ENCODE measurements around the gene UBE2V1.
"Not testable (repeated sequence)": the region's sequence is repeated elsewhere in the genome, so short reads cannot be mapped to it uniquely, and the experiment has no call there.

UBE2V1 gene

GRCh38 chr20:50115591-50116367 lies 2.8 kb upstream of the UBE2V1 start:
- peak; percentile 95 to 98 for DNase-seq (ENCODE audit: low spot score in 2 of 2)
- peak overlapping the region; percentile 45 for H3K4me3 ChIP-seq
- H3K9me3 ChIP-seq = no peaks in the 10 kb centered on the region
- in situ Hi-C loops (cut with MboI; ENCODE audit: low sequenced_read_pairs) = loop anchor here (5.0 kb wide), 1 partner anchor 52 kb away; no protein-coding TSS in a partner anchor
- H3K36me3 ChIP-seq (replicated peaks) = peaks cover 6% of the 10 kb centered on the region; the same call in 1 of the 2 replicates
- peaks cover 32% of the 10 kb centered on the region for H3K4me1 ChIP-seq
- H3K27me3 ChIP-seq (ENCODE audit: low read depth) = no peaks in the 10 kb centered on the region

DNA sequence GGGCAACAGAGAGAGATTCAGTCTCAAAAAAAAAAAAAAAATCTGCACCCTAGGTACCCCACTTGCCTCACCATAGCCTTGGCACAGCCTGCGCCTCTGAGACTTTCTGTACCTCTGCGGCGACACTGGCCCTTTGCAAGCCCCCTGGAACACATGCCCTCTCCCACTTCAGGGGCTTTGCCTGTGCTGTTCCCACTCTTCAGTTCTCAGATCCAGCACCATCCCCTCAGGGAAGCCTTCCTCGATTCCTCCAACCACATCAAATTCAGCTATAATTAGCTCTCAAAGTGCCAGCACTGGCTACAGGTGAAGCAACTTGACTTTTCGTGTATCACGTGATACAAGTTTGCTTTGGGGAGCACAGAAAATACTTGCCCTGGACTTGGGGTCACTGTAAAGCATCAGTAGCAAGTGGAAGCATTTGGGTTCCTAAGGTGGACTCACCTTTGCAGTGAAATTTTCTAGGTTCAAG lies 2.1 kb upstream of the UBE2V1 start:
- DNase-seq (ENCODE audit: low spot score in 2 of 2) = no peak
- Histone ChIP-seq H3K27me3 (ENCODE audit: low read depth) (no peaks in the 10 kb centered on the region), H3K36me3 (replicated peaks) (peaks cover 6% of the 10 kb centered on the region; the same call in 1 of the 2 replicates), H3K4me3 (peak overlapping the region; percentile 45), H3K4me1 (peaks cover 39% of the 10 kb centered on the region), H3K9me3 (no peaks in the 10 kb centered on the region)
- in situ Hi-C loops (cut with MboI; ENCODE audit: low sequenced_read_pairs) = loop anchor here (5.0 kb wide), 1 partner anchor 52 kb away; no protein-coding TSS in a partner anchor

- Histone ChIP-seq H3K9me3 (no peaks in the 10 kb centered on the region), H3K27me3 (ENCODE audit: low read depth) (no peaks in the 10 kb centered on the region), H3K4me1 (peaks cover 34% of the 10 kb centered on the region), H3K4me3 (peak overlapping the region; percentile 86), H3K36me3 (replicated peaks) (peaks cover 6% of the 10 kb centered on the region)
- no peak for DNase-seq (ENCODE audit: low spot score in 2 of 2)
- in situ Hi-C loops (cut with MboI; ENCODE audit: low sequenced_read_pairs) = no loop called here
Measured at GRCh38 chr20:50113420-50114224, 672 bp upstream of the UBE2V1 start.

- no peak for DNase-seq (ENCODE audit: low spot score in 2 of 2)
- Histone ChIP-seq H3K9me3 (no peaks in the 10 kb centered on the region), H3K27me3 (ENCODE audit: low read depth) (no peaks in the 10 kb centered on the region), H3K4me3 (peak overlapping the region; percentile 86), H3K36me3 (replicated peaks) (peaks cover 8% of the 10 kb centered on the region), H3K4me1 (peaks cover 37% of the 10 kb centered on the region)
- in situ Hi-C loops (cut with MboI; ENCODE audit: low sequenced_read_pairs) = no loop called here
Measured at GRCh38 chr20:50111829-50112495, 988 bp downstream of the UBE2V1 start.

DNA sequence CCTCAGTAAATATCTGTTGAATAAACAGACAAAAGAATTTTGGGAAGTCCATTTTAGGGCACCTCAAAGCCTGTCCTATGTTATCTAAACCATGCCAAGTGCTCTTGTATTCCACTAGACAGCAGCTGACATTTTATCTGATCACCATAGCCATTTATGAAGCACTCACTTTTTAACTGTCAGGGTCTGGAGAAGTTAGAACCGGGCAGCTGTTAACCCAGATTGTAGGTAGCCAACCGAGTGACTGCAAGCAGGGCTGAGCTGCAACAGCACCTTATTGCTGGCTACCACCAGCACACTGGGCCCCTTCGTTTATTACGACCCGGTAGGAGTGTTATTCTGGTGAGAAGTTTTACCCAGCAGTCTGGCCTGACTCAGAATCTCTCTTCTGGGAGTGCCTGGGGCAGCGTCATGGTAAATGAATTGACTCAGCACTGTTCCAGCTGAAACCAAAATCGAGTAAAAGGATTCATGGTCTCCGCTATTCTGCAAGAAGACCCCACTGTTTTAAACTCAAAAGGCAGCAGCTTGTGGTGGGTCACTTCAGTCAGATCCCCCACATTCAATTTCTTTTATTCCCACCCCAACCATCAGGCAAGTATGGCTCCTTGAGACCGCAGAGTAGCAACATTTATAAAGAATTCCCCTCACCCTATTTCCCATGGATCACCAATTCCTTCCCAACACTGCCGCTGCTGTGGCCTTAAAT lies 1.7 kb downstream of the UBE2V1 start:
- H3K4me3 ChIP-seq = peak overlapping the region; percentile 86
- no peaks in the 10 kb centered on the region for H3K9me3 ChIP-seq
- peaks cover 36% of the 10 kb centered on the region for H3K4me1 ChIP-seq
- peaks cover 8% of the 10 kb centered on the region for H3K36me3 ChIP-seq (replicated peaks)
- in situ Hi-C loops (cut with MboI; ENCODE audit: low sequenced_read_pairs) = no loop called here
- DNase-seq (ENCODE audit: low spot score in 2 of 2) = no peak
- no peaks in the 10 kb centered on the region for H3K27me3 ChIP-seq (ENCODE audit: low read depth)

DNA sequence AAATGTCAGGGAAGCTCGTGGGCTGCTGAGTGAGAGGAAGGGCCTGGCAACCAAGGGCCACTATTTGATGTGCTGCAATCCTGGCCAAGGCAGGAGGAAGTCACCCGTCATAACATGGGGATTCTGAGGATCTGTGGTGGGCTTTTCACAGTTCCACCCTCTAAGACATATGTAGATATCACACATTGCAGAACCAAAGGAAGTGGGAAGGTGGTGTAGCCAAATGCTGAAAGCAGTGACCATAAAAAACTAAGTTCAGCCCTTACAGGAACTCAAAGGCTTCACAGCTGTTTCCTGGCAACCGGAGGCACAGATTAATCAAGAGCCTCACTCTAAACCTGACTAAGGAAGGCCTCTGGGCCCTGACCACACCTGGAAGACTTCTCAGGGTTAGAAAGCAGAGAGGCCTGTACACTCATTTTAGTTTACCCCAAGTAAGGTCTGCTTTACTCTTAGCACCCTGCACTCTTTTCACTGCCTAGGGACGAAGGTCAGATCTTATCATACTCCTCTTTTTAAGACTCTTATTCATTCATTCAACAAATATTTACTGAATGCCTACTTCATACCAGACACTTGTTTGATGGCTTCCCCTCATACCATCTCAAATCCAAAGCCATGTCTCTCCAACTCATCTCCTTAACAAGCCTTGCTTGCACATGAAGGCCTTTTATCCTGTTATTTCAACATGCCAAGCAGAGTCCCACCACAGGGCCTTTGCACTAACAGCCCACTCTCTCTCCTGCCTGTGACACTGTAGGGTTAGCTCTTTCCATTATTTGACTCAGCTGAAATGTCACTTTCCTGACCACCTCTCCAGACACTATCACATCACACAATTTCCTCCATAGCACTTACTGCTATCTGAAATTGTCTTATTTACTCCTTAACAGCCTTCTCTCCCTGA lies 2.6 kb downstream of the UBE2V1 start:
- no peak for DNase-seq (ENCODE audit: low spot score in 2 of 2)
- Histone ChIP-seq H3K36me3 (replicated peaks) (peaks cover 8% of the 10 kb centered on the region), H3K9me3 (no peaks in the 10 kb centered on the region), H3K4me1 (peaks cover 33% of the 10 kb centered on the region), H3K4me3 (no peak overlapping the region), H3K27me3 (ENCODE audit: low read depth) (no peaks in the 10 kb centered on the region)
- in situ Hi-C loops (cut with MboI; ENCODE audit: low sequenced_read_pairs) = no loop called here

DNA sequence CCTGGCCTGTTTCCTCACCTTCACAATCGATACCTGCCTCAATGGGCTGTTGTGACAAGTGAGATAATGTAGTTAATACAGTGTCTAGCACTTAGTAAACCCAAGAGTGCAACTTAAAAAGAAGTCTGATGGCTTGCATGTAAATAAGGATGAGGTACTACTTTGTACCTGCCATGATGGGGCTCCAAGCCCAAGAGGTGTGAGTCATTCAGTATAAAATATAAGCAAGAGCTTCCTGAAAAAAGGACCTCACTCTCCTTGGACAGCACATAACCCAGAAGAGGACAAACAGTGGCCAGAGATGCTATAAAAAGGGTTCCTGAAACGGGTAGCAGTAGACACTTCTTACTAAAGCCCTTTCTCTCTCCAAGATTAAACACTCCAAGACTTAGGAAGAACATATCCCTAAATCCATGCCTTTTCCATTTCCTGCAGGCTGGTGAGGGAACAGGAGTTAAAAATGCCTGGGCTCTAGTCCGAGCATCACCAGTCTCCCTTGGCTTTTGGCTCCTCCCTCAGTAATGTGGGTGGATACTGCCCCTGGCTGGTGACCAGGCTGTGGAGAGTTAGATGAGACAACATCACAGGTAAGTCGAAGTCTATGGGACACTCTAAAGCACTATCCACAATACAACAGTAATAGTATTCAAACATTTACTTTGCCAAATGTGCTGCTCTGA lies 4.3 kb downstream of the UBE2V1 start:
- Histone ChIP-seq H3K4me3 (no peak overlapping the region), H3K27me3 (ENCODE audit: low read depth) (no peaks in the 10 kb centered on the region), H3K9me3 (no peaks in the 10 kb centered on the region), H3K4me1 (peaks cover 25% of the 10 kb centered on the region), H3K36me3 (replicated peaks) (peaks cover 8% of the 10 kb centered on the region)
- in situ Hi-C loops (cut with MboI; ENCODE audit: low sequenced_read_pairs) = no loop called here
- no peak for DNase-seq (ENCODE audit: low spot score in 2 of 2)

DNA sequence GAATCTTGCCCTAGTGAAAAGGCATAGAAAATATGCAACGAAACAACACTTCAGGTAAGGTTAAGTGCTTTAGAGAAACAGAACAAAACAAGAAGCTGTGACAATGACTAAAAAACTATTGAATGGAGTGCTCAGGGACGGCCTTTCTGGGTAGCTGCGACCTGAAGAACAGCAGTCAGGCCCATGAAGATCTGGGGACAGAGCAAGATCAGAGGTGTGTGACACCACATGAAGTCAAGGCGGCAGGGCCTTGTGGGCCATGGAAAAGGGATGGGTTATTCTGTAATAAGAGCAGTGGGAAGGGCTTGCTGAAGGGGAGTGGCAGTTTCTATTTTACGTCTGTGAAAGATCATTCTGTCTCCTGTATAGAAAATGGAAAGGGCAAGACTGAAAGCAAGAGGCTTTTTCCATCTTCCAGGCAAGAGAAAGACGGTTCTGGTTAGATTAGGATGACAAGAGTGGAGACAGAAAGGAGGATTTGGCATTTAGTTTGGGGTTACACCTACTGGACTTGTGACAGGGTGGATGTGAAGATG lies 5.1 kb downstream of the UBE2V1 start:
- in situ Hi-C loops (cut with MboI; ENCODE audit: low sequenced_read_pairs) = no loop called here
- Histone ChIP-seq H3K36me3 (replicated peaks) (peaks cover 9% of the 10 kb centered on the region), H3K4me1 (peaks cover 20% of the 10 kb centered on the region), H3K27me3 (ENCODE audit: low read depth) (no peaks in the 10 kb centered on the region), H3K4me3 (no peak overlapping the region), H3K9me3 (no peaks in the 10 kb centered on the region)
- DNase-seq (ENCODE audit: low spot score in 2 of 2) = no peak

GRCh38 chr20:50107086-50107660 lies 5.8 kb downstream of the UBE2V1 start:
- in situ Hi-C loops (cut with MboI; ENCODE audit: low sequenced_read_pairs) = no loop called here
- H3K4me1 ChIP-seq = peaks cover 20% of the 10 kb centered on the region
- no peaks in the 10 kb centered on the region for H3K9me3 ChIP-seq
- no peak overlapping the region for H3K4me3 ChIP-seq
- DNase-seq (ENCODE audit: low spot score in 2 of 2) = no peak
- H3K36me3 ChIP-seq (replicated peaks) = peaks cover 10% of the 10 kb centered on the region; the same call in 1 of the 2 replicates
- H3K27me3 ChIP-seq (ENCODE audit: low read depth) = no peaks in the 10 kb centered on the region

GRCh38 chr20:50106669-50107068 lies 6.3 kb downstream of the UBE2V1 start:
- H3K27me3 ChIP-seq (ENCODE audit: low read depth); DNase-seq (ENCODE audit: low spot score in 2 of 2); H3K4me3 ChIP-seq; in situ Hi-C loops (cut with MboI; ENCODE audit: low sequenced_read_pairs); H3K9me3 ChIP-seq; H3K36me3 ChIP-seq (replicated peaks): not testable (repeated sequence)
- peaks cover 19% of the 10 kb centered on the region for H3K4me1 ChIP-seq

DNA sequence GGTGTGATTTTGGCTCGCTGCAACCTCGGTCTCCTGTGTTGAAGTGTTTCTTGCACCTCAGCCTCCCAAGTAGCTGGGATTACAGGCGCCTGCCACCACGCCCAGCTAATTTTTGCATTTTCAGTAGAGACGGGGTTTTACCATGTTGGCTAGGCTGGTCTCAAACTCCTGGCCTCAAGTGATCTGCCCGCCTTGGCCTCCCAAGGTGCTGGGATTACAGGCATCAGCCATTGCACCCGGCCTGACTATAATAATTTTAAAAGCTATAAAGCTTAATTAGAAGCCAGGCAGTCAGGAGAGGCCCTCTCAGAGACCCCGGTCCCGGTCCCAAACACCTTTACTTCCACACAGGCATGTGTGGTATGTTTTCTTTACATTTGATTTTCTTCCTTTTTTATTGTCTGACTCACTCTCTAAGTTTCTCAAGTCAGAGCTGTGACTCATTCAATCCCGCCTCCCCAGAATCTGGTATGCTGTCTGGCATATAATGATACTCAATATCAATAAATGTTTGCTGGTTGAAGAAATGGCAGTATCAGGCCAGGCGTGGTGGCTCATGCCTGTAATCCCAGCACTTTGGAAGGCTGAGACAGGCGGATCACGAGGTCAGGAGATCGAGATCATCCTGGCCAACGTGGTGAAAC lies 9.4 kb downstream of the UBE2V1 start:
- H3K9me3 ChIP-seq; H3K27me3 ChIP-seq (ENCODE audit: low read depth); H3K36me3 ChIP-seq (replicated peaks); H3K4me3 ChIP-seq; DNase-seq (ENCODE audit: low spot score in 2 of 2); in situ Hi-C loops (cut with MboI; ENCODE audit: low sequenced_read_pairs): not testable (repeated sequence)
- H3K4me1 ChIP-seq = peaks cover 14% of the 10 kb centered on the region
